ENCODE data around the gene ADAM29.
"Not testable (repeated sequence)": the region's sequence is repeated elsewhere in the genome, so short reads cannot be mapped to it uniquely, and the experiment has no call there.

ADAM29 gene

GRCh38 chr4:174972911-174973310, 54.8 kb downstream of the ADAM29 start:
- no peak for DNase-seq

DNA sequence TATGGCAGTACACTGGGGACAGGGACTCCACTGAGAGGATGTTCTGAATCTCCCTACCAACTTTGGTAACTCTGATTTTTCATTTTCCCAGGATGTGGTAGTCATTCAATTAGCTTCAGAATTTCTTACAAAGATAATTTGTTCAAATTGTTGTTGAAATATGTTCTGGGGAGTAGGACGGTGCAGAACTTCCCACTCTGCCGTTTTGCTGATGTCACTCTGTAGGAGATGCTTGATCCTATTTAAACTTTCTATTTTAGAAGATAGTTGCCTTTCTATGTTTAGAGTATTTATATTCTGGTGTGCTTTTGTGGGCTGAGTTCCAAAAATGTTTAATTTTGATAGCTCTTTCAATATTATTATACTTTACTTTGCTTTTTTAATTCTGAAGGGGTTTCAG, 55.2 kb downstream of the ADAM29 start:
- DNase-seq, result no peak

DNA sequence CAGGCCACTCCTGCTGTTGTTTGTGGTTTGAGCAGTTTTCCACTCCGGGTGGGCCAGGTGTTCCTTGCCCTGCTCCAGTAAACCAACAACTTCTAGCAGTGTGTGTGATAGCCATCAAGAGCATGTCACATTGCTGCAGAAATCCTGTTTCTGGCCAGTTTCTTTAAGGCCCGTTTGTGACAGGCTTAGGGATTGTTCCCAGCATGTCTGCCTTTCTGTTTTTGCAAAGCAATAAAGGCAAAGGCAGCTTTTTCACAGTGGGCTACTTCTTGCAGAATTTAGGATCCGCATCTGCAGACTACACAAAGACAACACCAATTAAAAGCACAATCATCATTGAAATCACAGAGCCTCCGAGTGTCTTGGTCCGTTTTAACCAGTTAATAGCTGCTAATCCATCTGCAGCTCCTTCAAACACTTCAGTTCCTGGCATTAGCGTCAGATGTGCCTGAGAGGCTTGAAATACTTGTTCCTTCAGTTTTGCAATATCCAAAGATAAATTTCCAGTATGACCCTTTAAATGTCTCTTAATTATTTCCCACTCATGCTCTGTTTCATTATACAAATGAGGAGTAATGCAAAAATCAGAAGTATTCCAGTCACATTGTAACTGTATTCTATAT, 65.1 kb downstream of the ADAM29 start:
- no peak for DNase-seq

DNA sequence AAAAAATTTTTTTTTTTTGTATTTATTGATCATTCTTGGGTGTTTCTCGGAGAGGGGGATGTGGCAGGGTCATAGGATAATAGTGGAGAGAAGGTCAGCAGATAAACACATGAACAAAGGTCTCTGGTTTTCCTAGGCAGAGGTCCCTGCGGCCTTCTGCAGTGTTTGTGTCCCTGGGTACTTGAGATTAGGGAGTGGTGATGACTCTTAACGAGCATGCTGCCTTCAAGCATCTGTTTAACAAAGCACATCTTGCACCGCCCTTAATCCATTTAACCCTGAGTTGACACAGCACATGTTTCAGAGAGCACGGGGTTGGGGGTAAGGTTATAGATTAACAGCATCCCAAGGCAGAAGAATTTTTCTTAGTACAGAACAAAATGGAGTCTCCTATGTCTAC, 65.7 kb downstream of the ADAM29 start:
- not testable (repeated sequence) for DNase-seq

DNA sequence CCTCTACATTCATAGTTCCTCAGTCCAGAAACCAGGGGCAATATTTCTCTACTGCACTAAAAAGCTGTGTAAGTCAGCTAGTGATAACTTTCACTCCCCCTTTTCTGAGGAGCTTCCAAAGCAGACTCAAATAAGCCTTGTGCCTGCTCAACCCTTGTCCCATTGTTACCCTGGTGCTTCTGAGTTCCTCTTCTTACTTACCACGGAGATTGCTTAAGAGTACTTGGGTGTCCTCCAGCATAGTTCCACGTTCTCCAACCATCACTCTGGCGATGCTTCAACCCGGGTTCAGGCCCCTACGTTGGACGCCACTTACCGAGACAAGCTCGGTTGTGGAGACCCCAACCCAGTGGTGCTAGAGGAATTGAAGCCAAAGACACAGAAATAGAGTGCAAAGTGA, 71.6 kb downstream of the ADAM29 start:
- DNase-seq, result no peak

DNA sequence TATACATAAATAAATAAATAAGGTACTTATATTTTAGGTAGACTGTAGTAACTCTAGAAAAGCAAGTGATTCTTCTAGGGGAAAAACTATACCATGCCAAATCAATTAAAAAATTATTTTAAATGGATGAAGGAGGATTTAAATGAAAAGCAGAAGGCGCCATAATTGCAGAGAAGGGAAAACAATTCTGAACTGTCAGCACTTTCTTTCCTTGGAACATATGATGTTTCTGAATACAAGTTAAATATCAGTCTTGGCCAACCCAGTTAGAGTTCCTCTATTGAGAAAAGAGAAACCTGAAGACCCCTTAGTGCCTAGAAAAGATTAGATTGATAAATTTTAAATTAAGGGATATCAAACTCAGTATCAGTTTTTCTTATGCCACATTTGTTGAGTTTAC, 75.8 kb downstream of the ADAM29 start:
- DNase-seq, result no peak

GRCh38 chr4:174996079-174996478, 77.9 kb downstream of the ADAM29 start:
- DNase-seq, result no peak

DNA sequence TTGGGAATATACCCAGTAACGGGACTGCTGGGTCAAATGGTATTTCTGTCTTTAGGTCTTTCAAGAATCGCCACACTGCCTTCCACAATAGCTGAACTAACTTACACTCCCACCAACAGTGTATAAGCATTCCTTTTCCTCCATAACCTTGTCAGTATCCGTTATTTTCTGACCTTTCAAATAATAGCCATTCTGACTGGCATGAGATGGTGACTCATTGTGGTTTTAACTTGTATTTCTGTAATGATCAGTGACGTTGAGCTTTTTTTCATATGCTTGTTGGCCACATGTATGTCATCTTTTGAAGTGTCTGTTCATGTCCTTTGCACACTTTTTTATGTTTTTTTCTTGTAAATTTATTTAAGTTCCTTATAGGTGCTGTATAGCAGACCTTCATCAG, 81.2 kb downstream of the ADAM29 start:
- no peak for DNase-seq

DNA sequence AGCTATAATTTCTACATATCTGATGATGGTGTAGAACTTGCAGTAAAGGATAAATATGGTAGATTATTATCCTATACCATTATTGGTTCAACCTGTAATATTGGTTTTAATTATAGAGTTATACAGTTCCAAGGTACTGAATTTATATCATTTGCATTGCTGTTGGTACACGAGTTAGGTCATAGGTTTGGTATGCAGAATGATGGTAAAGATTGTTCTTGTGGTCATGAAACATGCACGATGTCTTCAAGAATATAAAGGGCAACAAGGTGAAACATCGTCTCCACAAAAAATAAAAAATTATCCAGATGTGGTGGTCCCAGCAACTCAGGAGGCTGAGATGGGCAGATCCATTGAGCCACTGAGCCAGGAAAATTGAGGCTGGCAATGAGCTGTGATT, 99.6 kb downstream of the ADAM29 start:
- DNase-seq, result no peak

DNA sequence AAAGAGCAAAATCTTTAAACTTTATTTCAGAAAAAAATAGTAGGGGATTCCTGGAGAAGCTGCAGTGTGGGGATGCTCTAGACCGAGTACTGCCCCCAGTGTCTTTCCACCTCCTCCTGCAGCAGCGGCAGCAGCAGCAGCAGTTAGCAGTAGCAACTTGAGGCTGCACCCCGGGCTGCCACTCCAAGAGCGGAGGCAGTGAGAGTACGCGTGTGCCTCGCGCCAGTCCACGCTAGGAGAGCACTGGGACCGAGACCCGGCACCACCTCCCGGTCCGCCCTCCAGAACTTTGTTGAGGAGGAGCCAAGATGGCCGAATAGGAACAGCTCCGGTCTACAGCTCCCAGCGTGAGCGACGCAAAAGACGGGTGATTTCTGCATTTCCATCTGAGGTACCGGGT, 101.3 kb downstream of the ADAM29 start:
- DNase-seq, result not testable (repeated sequence)

All from NCI-H146 (cell line).